SK-N-SH (cell line): ENCODE results near the gene KDM4C. TPM values are rescaled to one million over a fixed set of nuclear protein-coding genes. Genes with fewer than 3 reads are reported as not detected.

Experiments
- CTCF ChIA-PET: fragments of 300-600, 350-600 bp; formaldehyde crosslinking; extraction: SDS; loops from one replicate; lab custom pipeline; 2021; lab: Yijun Ruan, JAX
- POLR2A ChIA-PET: fragments of 350-600 bp; sonication (Branson Sonifier 250); formaldehyde crosslinking; extraction: SDS; loops from one replicate; lab custom pipeline; 2020; ENCODE audit warnings: antibody characterized with exemption, inconsistent platforms; lab: Yijun Ruan, JAX
- DNase-seq: peaks from one replicate; pipeline ENCODE4 v3.0.0; 2012
- H2AFZ ChIP-seq: fragments of 200-600 bp; sonication (generic); 2 replicates; pipeline ENCODE4 v1.8.1; 2016; ENCODE audit warnings: antibody characterized with exemption, mild to moderate bottlenecking, low read depth
- H3F3A ChIP-seq: fragments of 200-600 bp; sonication (generic); replicated peaks from 2 replicates; pipeline ENCODE3; 2016; ENCODE audit warnings: antibody characterized with exemption, mild to moderate bottlenecking; ENCODE audit not compliant: insufficient read depth
- H3K27ac ChIP-seq, 2 experiments: fragments of 200-500 bp in 1 of 2; fragments of 200-600 bp in 1 of 2; sonication (Bioruptor generic) in 1 of 2; sonication (generic), shearing (Covaris generic) in 1 of 2; 2 replicates each; pipeline versions ENCODE4 v1.5.1 to v1.6.1; 2014 to 2016; ENCODE audit warnings: low read depth in 2 of 2, inconsistent platforms in 1 of 2, low read length in 1 of 2, mild to moderate bottlenecking in 1 of 2, mixed read lengths in 1 of 2
- H3K27me3 ChIP-seq: fragments of 200-600 bp; sonication (generic), shearing (Covaris generic); 2 replicates; pipeline ENCODE4 v1.6.1; 2016; ENCODE audit warnings: mixed run types; ENCODE audit not compliant: insufficient read depth
- H3K36me3 ChIP-seq, 2 experiments: fragments of 200-500 bp in 1 of 2; fragments of 200-600 bp in 1 of 2; sonication (Bioruptor generic) in 1 of 2; sonication (generic) in 1 of 2; replicated peaks in 1 of 2; 2 replicates each; pipeline versions ENCODE3 to v1.5.1; 2014 to 2016; ENCODE audit warnings: low read length in 1 of 2, mild to moderate bottlenecking in 1 of 2; ENCODE audit not compliant: insufficient read depth in 2 of 2, control insufficient read depth in 1 of 2
- H3K4me1 ChIP-seq, 2 experiments: fragments of 200-500 bp in 1 of 2; fragments of 200-600 bp in 1 of 2; sonication (Bioruptor generic) in 1 of 2; sonication (generic), shearing (Covaris generic) in 1 of 2; 2 replicates each; pipeline versions ENCODE4 v1.5.1 to v1.6.1; 2014 to 2016; ENCODE audit warnings: low read depth in 1 of 2, low read length in 1 of 2, mixed run types in 1 of 2; ENCODE audit not compliant: insufficient read depth in 2 of 2, control insufficient read depth in 1 of 2
- H3K4me2 ChIP-seq: fragments of 200-600 bp; sonication (generic), shearing (Covaris generic); 2 replicates; pipeline ENCODE4 v1.6.1; 2017; ENCODE audit warnings: mixed run types
- H3K4me3 ChIP-seq, 2 experiments: fragments of 200-500 bp in 1 of 2; fragments of 200-600 bp in 1 of 2; sonication (Bioruptor generic) in 1 of 2; sonication (generic), shearing (Covaris generic) in 1 of 2; 2 replicates each; pipeline versions ENCODE4 v1.5.1 to v1.8.1; 2014 to 2016; ENCODE audit warnings: low read depth in 2 of 2, inconsistent platforms in 1 of 2, low read length in 1 of 2, mild to moderate bottlenecking in 1 of 2, mixed read lengths in 1 of 2, moderate library complexity in 1 of 2
- H3K79me2 ChIP-seq: fragments of 200-600 bp; sonication (generic); 2 replicates; pipeline ENCODE4 v1.8.1; 2017; ENCODE audit warnings: mild to moderate bottlenecking; ENCODE audit not compliant: insufficient read depth
- H3K9ac ChIP-seq: fragments of 200-600 bp; sonication (generic); 2 replicates; pipeline ENCODE4 v1.6.1; 2017; ENCODE audit warnings: mixed run types
- H3K9me2 ChIP-seq: fragments of 200-600 bp; sonication (generic); 2 replicates; pipeline ENCODE4 v1.6.1; 2017; ENCODE audit warnings: mixed run types
- H3K9me3 ChIP-seq: fragments of 200-600 bp; sonication (generic); 2 replicates; pipeline ENCODE4 v1.6.1; 2017; ENCODE audit warnings: mixed run types, mild to moderate bottlenecking, moderate library complexity
- H4K20me1 ChIP-seq: fragments of 200-600 bp; sonication (generic); 2 replicates; pipeline ENCODE4 v1.6.1; 2017; ENCODE audit warnings: mild to moderate bottlenecking, mixed run types; ENCODE audit not compliant: insufficient read depth
- CTCF ChIP-seq: fragments of 200-600 bp; sonication (generic); IDR thresholded peaks from 2 replicates; pipeline ENCODE4 v1.6.1; 2017; ENCODE audit warnings: antibody characterized with exemption, mild to moderate bottlenecking, moderate library complexity
- ELF1 ChIP-seq: IDR thresholded peaks from 2 replicates; pipeline ENCODE4 v1.4.0; 2012
- EZH2phosphoT487 ChIP-seq: fragments of 200-600 bp; sonication (generic); IDR thresholded peaks from 2 replicates; pipeline ENCODE4 v1.6.1; 2017; ENCODE audit warnings: low read depth, mixed run types, mild to moderate bottlenecking, antibody characterized with exemption, moderate library complexity, borderline replicate concordance
- FOXM1 ChIP-seq: IDR thresholded peaks from 2 replicates; pipeline ENCODE4 v1.4.0; 2012; ENCODE audit warnings: low read depth, mild to moderate bottlenecking
- IRF3 ChIP-seq: fragments of 150-350 bp; IDR thresholded peaks from 2 replicates; pipeline ENCODE4 v1.6.1; 2016; ENCODE audit warnings: mild to moderate bottlenecking, low read depth, low read length
- JUND ChIP-seq: IDR thresholded peaks from 2 replicates; pipeline ENCODE4 v1.4.0; 2012
- MXI1 ChIP-seq: IDR thresholded peaks from 2 replicates; pipeline ENCODE4 v1.6.1; 2012; ENCODE audit warnings: mild to moderate bottlenecking, low read depth, low read length, improper control_type of control experiment
- NFIC ChIP-seq: IDR thresholded peaks from 2 replicates; pipeline ENCODE4 v1.4.0; 2012; ENCODE audit warnings: borderline replicate concordance
- PBX3 ChIP-seq: IDR thresholded peaks from 2 replicates; pipeline ENCODE4; 2012
- POLR2AphosphoS5 ChIP-seq: IDR thresholded peaks from 2 replicates; pipeline ENCODE4 v1.6.1; 2012; ENCODE audit warnings: low read depth, low read length
- RCOR1 ChIP-seq: fragments of 150-350 bp; IDR thresholded peaks from 2 replicates; pipeline ENCODE4 v1.6.1; 2017; ENCODE audit warnings: antibody characterized with exemption, low read length
- REST ChIP-seq: IDR thresholded peaks from 2 replicates; pipeline ENCODE4 v1.6.1; 2012; ENCODE audit warnings: mild to moderate bottlenecking, low read depth, low read length, moderate library complexity
- SIN3A ChIP-seq: IDR thresholded peaks from 2 replicates; pipeline ENCODE4 v1.6.1; 2012; ENCODE audit warnings: low read depth, mild to moderate bottlenecking, low read length, moderate library complexity, borderline replicate concordance
- SMC3 ChIP-seq: IDR thresholded peaks from 2 replicates; pipeline ENCODE4 v1.6.1; 2012; ENCODE audit warnings: low read depth, low read length, improper control_type of control experiment
- TAF1 ChIP-seq: IDR thresholded peaks from 2 replicates; pipeline ENCODE4 v1.6.1; 2012; ENCODE audit warnings: low read depth, mild to moderate bottlenecking, low read length, moderate library complexity, borderline replicate concordance
- TEAD4 ChIP-seq: IDR thresholded peaks from 2 replicates; pipeline ENCODE4 v1.4.0; 2012; ENCODE audit warnings: mild to moderate bottlenecking, borderline replicate concordance; ENCODE audit not compliant: insufficient read depth
- YY1 ChIP-seq: IDR thresholded peaks from 2 replicates; pipeline ENCODE4 v1.4.0; 2012; ENCODE audit warnings: low read depth, mild to moderate bottlenecking
- WGBS: methylation state at CpG from one replicate; pipeline ENCODE4 v1.1.6; 2017; ENCODE audit warnings: low lambda C conversion rate; 5-methylcytosine and 5-hydroxymethylcytosine counted together
- polyA plus RNA-seq, 3 experiments: library from polyadenylated mRNA; depleted of rRNA; stranded (reverse); fragments of >200 nt; gene quantifications; 2 replicates each; pipeline ENCODE4 v1.2.3, GENCODE V29; 2012

Gene KDM4C
- polyA plus RNA-seq, 1 of the 3 experiments (the other 2 are of a cell fraction), result 9.4 TPM

- CTCF ChIA-PET, result no interaction called here
- Histone ChIP-seq H3K4me3 (no peak overlapping the region), H3K4me2 (no peak overlapping the region)
- DNase-seq, result no peak
- POLR2A ChIA-PET, result no interaction called here
- TF ChIP-seq JUND (no peak), CTCF (no peak), ELF1 (no peak), PBX3 (no peak), FOXM1 (no peak), SIN3A (no peak), REST (no peak), RCOR1 (no peak), TEAD4 (no peak)
- TF ChIP-seq, all 33 proteins: peak for 0
- Histone ChIP-seq H3K9ac (no peak overlapping the region), H3K9me3 (no peaks in the 10 kb centered on the region), H4K20me1 (no peaks in the 10 kb centered on the region), H3F3A (peaks cover 8% of the 10 kb centered on the region), H3K27ac (no peak overlapping the region), H3K36me3 (no peaks in the 10 kb centered on the region), H2AFZ (no peak overlapping the region), H3K79me2 (no peaks in the 10 kb centered on the region), H3K9me2 (no peaks in the 10 kb centered on the region), H3K27me3 (no peaks in the 10 kb centered on the region), H3K4me1 (peaks cover 0 to 20% of the 10 kb centered on the region in 2 experiments; a peak in 2 of 4 replicates)
- WGBS, result 90% methylated on average over 7 of the region's 7 CpGs
Observed at GRCh38 chr9:6873857-6874256, 116.1 kb downstream of the KDM4C start.

GRCh38 chr9:6876195-6876894, 118.6 kb downstream of the KDM4C start:
- Histone ChIP-seq H3K36me3 (no peaks in the 10 kb centered on the region), H3F3A (peaks cover 8% of the 10 kb centered on the region), H3K4me1 (peaks cover 0 to 7% of the 10 kb centered on the region in 2 experiments; a peak in 2 of 4 replicates), H4K20me1 (no peaks in the 10 kb centered on the region), H3K9me2 (no peaks in the 10 kb centered on the region), H3K79me2 (no peaks in the 10 kb centered on the region), H3K4me2 (no peak overlapping the region), H3K9me3 (no peaks in the 10 kb centered on the region), H3K27ac (no peak overlapping the region), H3K9ac (no peak overlapping the region), H3K27me3 (no peaks in the 10 kb centered on the region), H2AFZ (no peak overlapping the region), H3K4me3 (no peak overlapping the region)
- no peak for DNase-seq
- 91% methylated on average over 10 of the region's 10 CpGs for WGBS
- ChIA-PET CTCF (no interaction called here), POLR2A (no interaction called here)
- TF ChIP-seq YY1, result no peak
- TF ChIP-seq EZH2phosphoT487, result no peak
- TF ChIP-seq TAF1, result no peak
- no peak for TF ChIP-seq NFIC
- TF ChIP-seq IRF3, result no peak
- no peak for TF ChIP-seq MXI1
- TF ChIP-seq SMC3, result no peak
- no peak for TF ChIP-seq PBX3
- no peak for TF ChIP-seq JUND
- no peak for TF ChIP-seq POLR2AphosphoS5
